ENCODE results near the gene TSPAN4.

Gene TSPAN4

DNA sequence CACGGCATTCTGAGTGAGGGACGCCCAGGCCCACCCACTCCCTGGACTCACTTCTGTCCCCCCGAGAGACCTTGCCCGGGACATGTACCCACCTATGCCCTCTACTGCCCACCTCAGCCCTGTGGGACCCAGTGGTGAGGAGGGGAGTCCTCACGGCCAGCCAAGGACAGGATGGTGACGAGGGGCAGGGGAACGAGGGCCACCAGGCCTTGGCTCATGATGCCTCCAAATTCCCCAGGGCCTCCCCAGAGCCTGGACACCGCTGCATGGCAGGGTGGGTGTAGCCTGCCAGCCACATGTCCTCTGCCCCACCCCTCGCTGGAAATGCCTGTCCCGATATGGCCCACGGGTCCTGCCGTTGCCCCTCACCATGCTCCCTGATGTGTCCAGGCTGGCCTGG is 26.1 kb downstream of the TSPAN4 start:
- H3K79me2 ChIP-seq (ENCODE audit: low read length): no peaks in the 10 kb centered on the region
- H3K27ac ChIP-seq (ENCODE audit: low read length): no peak overlapping the region
- TF ChIP-seq EZH2phosphoT487 (IDR thresholded peaks at IDR 0.05; ENCODE audit: low read depth): no peak
- TF ChIP-seq CTCF (IDR thresholded peaks at IDR 0.05; ENCODE audit: low read depth, low read length): no peak
- H3K4me3 ChIP-seq (ENCODE audit: low read length): no peak overlapping the region
- no peaks in the 10 kb centered on the region for H3K9me3 ChIP-seq (ENCODE audit: insufficient read depth, low read length)
- no peaks in the 10 kb centered on the region for H3K4me1 ChIP-seq (ENCODE audit: low read length)
- no peak overlapping the region for H3K9ac ChIP-seq (ENCODE audit: low read length)
- H3K4me2 ChIP-seq (ENCODE audit: low read length): no peak overlapping the region
- no peak overlapping the region for H2AFZ ChIP-seq (ENCODE audit: low read depth, low read length)
- H4K20me1 ChIP-seq (ENCODE audit: insufficient read depth, low read length): peaks cover 3% of the 10 kb centered on the region; the same call in 1 of the 2 replicates
- no peaks in the 10 kb centered on the region for H3K27me3 ChIP-seq (ENCODE audit: low read depth, low read length)
- no peaks in the 10 kb centered on the region for H3K36me3 ChIP-seq (replicated peaks; ENCODE audit: low read depth, low read length)

GRCh38 chr11:869399-870126 is 26.9 kb downstream of the TSPAN4 start:
- Histone ChIP-seq H2AFZ (ENCODE audit: low read depth, low read length) (no peak overlapping the region), H3K4me1 (ENCODE audit: low read length) (no peaks in the 10 kb centered on the region), H3K9me3 (ENCODE audit: insufficient read depth, low read length) (no peaks in the 10 kb centered on the region), H3K27me3 (ENCODE audit: low read depth, low read length) (no peaks in the 10 kb centered on the region), H3K36me3 (replicated peaks; ENCODE audit: low read depth, low read length) (no peaks in the 10 kb centered on the region), H3K4me3 (ENCODE audit: low read length) (no peak overlapping the region), H3K79me2 (ENCODE audit: low read length) (no peaks in the 10 kb centered on the region), H3K27ac (ENCODE audit: low read length) (no peak overlapping the region), H3K9ac (ENCODE audit: low read length) (no peak overlapping the region), H4K20me1 (ENCODE audit: insufficient read depth, low read length) (peaks cover 3% of the 10 kb centered on the region; the same call in 1 of the 2 replicates), H3K4me2 (ENCODE audit: low read length) (no peak overlapping the region)
- TF ChIP-seq CTCF (IDR thresholded peaks at IDR 0.05; ENCODE audit: low read depth, low read length) (no peak), EZH2phosphoT487 (IDR thresholded peaks at IDR 0.05; ENCODE audit: low read depth) (no peak)

DNA sequence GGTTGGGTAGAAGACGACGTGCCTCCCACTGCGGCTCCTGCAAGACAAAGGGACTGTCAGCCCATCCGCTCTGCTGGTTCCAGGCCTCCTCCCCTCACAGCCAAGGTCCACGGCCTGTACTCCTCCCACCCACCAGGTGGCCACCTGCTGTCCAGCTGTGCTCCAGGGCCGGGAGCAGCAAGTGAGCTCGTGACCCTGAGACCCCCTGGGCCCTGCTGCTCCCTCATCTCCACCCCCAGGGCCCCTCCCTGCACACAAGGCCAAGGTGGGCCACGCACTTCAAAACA is 27.4 kb downstream of the TSPAN4 start:
- Histone ChIP-seq H3K9ac (ENCODE audit: low read length) (no peak overlapping the region), H3K27me3 (ENCODE audit: low read depth, low read length) (no peaks in the 10 kb centered on the region), H3K79me2 (ENCODE audit: low read length) (no peaks in the 10 kb centered on the region), H2AFZ (ENCODE audit: low read depth, low read length) (no peak overlapping the region), H4K20me1 (ENCODE audit: insufficient read depth, low read length) (peaks cover 3% of the 10 kb centered on the region; the same call in 1 of the 2 replicates), H3K36me3 (replicated peaks; ENCODE audit: low read depth, low read length) (no peaks in the 10 kb centered on the region), H3K4me2 (ENCODE audit: low read length) (no peak overlapping the region), H3K4me1 (ENCODE audit: low read length) (no peaks in the 10 kb centered on the region), H3K4me3 (ENCODE audit: low read length) (no peak overlapping the region), H3K27ac (ENCODE audit: low read length) (no peak overlapping the region), H3K9me3 (ENCODE audit: insufficient read depth, low read length) (no peaks in the 10 kb centered on the region)
- no peak for TF ChIP-seq CTCF (IDR thresholded peaks at IDR 0.05; ENCODE audit: low read depth, low read length)
- TF ChIP-seq EZH2phosphoT487 (IDR thresholded peaks at IDR 0.05; ENCODE audit: low read depth): no peak

GRCh38 chr11:870418-870817 is 27.8 kb downstream of the TSPAN4 start:
- no peak overlapping the region for H3K27ac ChIP-seq (ENCODE audit: low read length)
- peaks cover 3% of the 10 kb centered on the region; the same call in 1 of the 2 replicates for H4K20me1 ChIP-seq (ENCODE audit: insufficient read depth, low read length)
- no peak overlapping the region for H3K4me2 ChIP-seq (ENCODE audit: low read length)
- H3K79me2 ChIP-seq (ENCODE audit: low read length): no peaks in the 10 kb centered on the region
- no peaks in the 10 kb centered on the region for H3K4me1 ChIP-seq (ENCODE audit: low read length)
- H3K9me3 ChIP-seq (ENCODE audit: insufficient read depth, low read length): no peaks in the 10 kb centered on the region
- H3K27me3 ChIP-seq (ENCODE audit: low read depth, low read length): no peaks in the 10 kb centered on the region
- no peak overlapping the region for H3K9ac ChIP-seq (ENCODE audit: low read length)
- H3K36me3 ChIP-seq (replicated peaks; ENCODE audit: low read depth, low read length): no peaks in the 10 kb centered on the region
- no peak for TF ChIP-seq CTCF (IDR thresholded peaks at IDR 0.05; ENCODE audit: low read depth, low read length)
- TF ChIP-seq EZH2phosphoT487 (IDR thresholded peaks at IDR 0.05; ENCODE audit: low read depth): no peak
- H2AFZ ChIP-seq (ENCODE audit: low read depth, low read length): no peak overlapping the region
- H3K4me3 ChIP-seq (ENCODE audit: low read length): no peak overlapping the region
